Endothelial cell of umbilical vein (primary cell): ENCODE results near the gene SNPH. TPM values are rescaled to one million over a fixed set of nuclear protein-coding genes. Genes with fewer than 3 reads are reported as not detected.

ENCODE experiments used
- BruUV-seq: library from RNA; stranded (reverse); fragments of 400-500 nt; replicated peaks from 2 replicates; lab custom pipeline; 2021; lab: Mats Ljungman, UMichigan
- CTCF ChIA-PET: fragments of 300-600, 350-600 bp; sonication (Branson Sonifier 250); formaldehyde crosslinking; loops from one replicate; lab custom pipeline; 2021; ENCODE audit warnings: antibody characterized with exemption, inconsistent platforms; lab: Charles Lee
- POLR2A ChIA-PET: fragments of 300-600, 350-600 bp; sonication (Branson Sonifier 250); formaldehyde crosslinking; loops from one replicate; lab custom pipeline; 2021; ENCODE audit warnings: antibody characterized with exemption, inconsistent platforms; lab: Charles Lee
- DNase-seq: peaks from one replicate; pipeline ENCODE4 v3.0.0-alpha.2; 2011; ENCODE audit warnings: low read depth, low spot score
- FAIRE-seq: peaks from 2 replicates; lab custom pipeline; 2011; peaks lifted over from hg19 to GRCh38; lab: Jason Lieb, UNC
- H2AFZ ChIP-seq: 2 replicates; pipeline ENCODE4 v1.6.0; 2012; ENCODE audit warnings: low read depth, low read length, control low read depth, inconsistent platforms
- H3K27ac ChIP-seq: 2 replicates; pipeline ENCODE4 v1.5.1; 2011; ENCODE audit warnings: low read depth, mild to moderate bottlenecking, control low read depth, low read length, moderate library complexity; ENCODE audit not compliant: insufficient read depth
- H3K27me3 ChIP-seq, 2 experiments: 2 replicates each; pipeline versions ENCODE4 v1.6.0 to v1.6.1; 2011; ENCODE audit warnings: low read length in 2 of 2, mixed read lengths in 1 of 2; ENCODE audit not compliant: control insufficient read depth in 2 of 2, insufficient read depth in 2 of 2
- H3K36me3 ChIP-seq, 2 experiments: 2 replicates in 1 of 2; 3 replicates in 1 of 2; pipeline ENCODE4 v1.5.1; 2011; ENCODE audit warnings: low read length in 2 of 2, mild to moderate bottlenecking in 1 of 2, moderate library complexity in 1 of 2; ENCODE audit not compliant: control insufficient read depth in 2 of 2, insufficient read depth in 2 of 2; ENCODE audit errors: extremely low read depth in 1 of 2
- H3K4me1 ChIP-seq: 3 replicates; pipeline ENCODE4 v1.5.1; 2011; ENCODE audit warnings: mild to moderate bottlenecking, low read length; ENCODE audit not compliant: control insufficient read depth, insufficient read depth; ENCODE audit errors: extremely low read depth
- H3K4me2 ChIP-seq: 2 replicates; pipeline ENCODE4 v1.6.1; 2011; ENCODE audit warnings: low read length, control low read depth, mixed read lengths; ENCODE audit not compliant: insufficient read depth
- H3K4me3 ChIP-seq, 3 experiments: fragments of 200-600 bp in 1 of 3; sonication (generic), shearing (Covaris generic) in 1 of 3; replicated peaks in 1 of 3; 2 replicates each; pipeline ENCODE4 v1.5.1; 2011 to 2016; ENCODE audit warnings: control low read depth in 3 of 3, low read length in 3 of 3, mild to moderate bottlenecking in 2 of 3, inconsistent platforms in 1 of 3, low read depth in 1 of 3, moderate library complexity in 1 of 3; ENCODE audit not compliant: insufficient read depth in 1 of 3
- H3K79me2 ChIP-seq: 2 replicates; pipeline ENCODE4 v1.6.0; 2012; ENCODE audit warnings: low read length, inconsistent platforms; ENCODE audit not compliant: control insufficient read depth, insufficient read depth
- H3K9ac ChIP-seq: replicated peaks from 2 replicates; pipeline ENCODE3; 2011; ENCODE audit warnings: low read length, control low read depth; ENCODE audit not compliant: insufficient read depth; ENCODE audit errors: extremely low read depth
- H3K9me1 ChIP-seq: replicated peaks from 3 replicates; pipeline ENCODE4 v1.6.0; 2011; ENCODE audit warnings: mild to moderate bottlenecking, low read length; ENCODE audit not compliant: control insufficient read depth, insufficient read depth; ENCODE audit errors: extremely low read depth
- H3K9me3 ChIP-seq: replicated peaks from 2 replicates; pipeline ENCODE4 v1.5.1; 2012; ENCODE audit warnings: low read length, inconsistent platforms; ENCODE audit not compliant: control insufficient read depth, insufficient read depth
- H4K20me1 ChIP-seq: replicated peaks from 2 replicates; pipeline ENCODE3; 2011; ENCODE audit warnings: mild to moderate bottlenecking, low read length; ENCODE audit not compliant: control insufficient read depth, insufficient read depth; ENCODE audit errors: extremely low read depth
- CTCF ChIP-seq, 2 donors: IDR thresholded peaks; 1 replicate in 1 of 2; 2 replicates in 1 of 2; pipeline ENCODE4 v1.5.1; 2011; ENCODE audit warnings: low read length in 2 of 2, mild to moderate bottlenecking in 2 of 2, moderate library complexity in 2 of 2, control low read depth in 1 of 2, inconsistent platforms in 1 of 2, low read depth in 1 of 2; ENCODE audit not compliant: insufficient read depth in 1 of 2; ENCODE audit errors: extremely low read depth in 1 of 2
- EZH2 ChIP-seq: IDR thresholded peaks from 2 replicates; pipeline ENCODE4 v1.6.1; 2012; ENCODE audit warnings: borderline replicate concordance, low read depth, mild to moderate bottlenecking, moderate library complexity, low read length, inconsistent platforms; ENCODE audit not compliant: severe bottlenecking
- FOS ChIP-seq: IDR thresholded peaks from 2 replicates; pipeline ENCODE4 v1.6.1; 2011; ENCODE audit warnings: mild to moderate bottlenecking, low read length, moderate library complexity, borderline replicate concordance; ENCODE audit not compliant: insufficient read depth
- GATA2 ChIP-seq: IDR thresholded peaks from 2 replicates; pipeline ENCODE4 v1.7.0; 2011; ENCODE audit warnings: low read depth, mild to moderate bottlenecking, moderate library complexity, mixed read lengths, low read length; ENCODE audit not compliant: insufficient read length, insufficient read depth
- JUN ChIP-seq: IDR thresholded peaks from 2 replicates; pipeline ENCODE4 v1.6.1; 2011; ENCODE audit warnings: borderline replicate concordance, low read depth; ENCODE audit not compliant: insufficient read length, insufficient read depth
- MYC ChIP-seq: IDR thresholded peaks from one replicate; pipeline ENCODE4 v1.6.1; 2011; ENCODE audit warnings: mild to moderate bottlenecking, low read depth, low read length
- POLR2A ChIP-seq: IDR thresholded peaks from 2 replicates; pipeline ENCODE4 v1.6.1; 2012; ENCODE audit warnings: low read depth, mild to moderate bottlenecking, control low read depth, low read length
- POLR2AphosphoS5 ChIP-seq: IDR thresholded peaks from 2 replicates; pipeline ENCODE4 v1.6.1; 2012; ENCODE audit warnings: low read depth, mild to moderate bottlenecking, control low read depth, low read length, moderate library complexity; ENCODE audit not compliant: insufficient read depth
- dilution Hi-C: fragments of 300-500 bp; cut with MboI; formaldehyde crosslinking; loops from one replicate; pipeline ENCODE4 v1.15.0; 2019; ENCODE audit warnings: low sequenced_read_pairs; ENCODE audit not compliant: extremely low pct_ligation_motif_present
- intact Hi-C: fragments of 100-400 bp; cut with micrococcal nuclease; formaldehyde crosslinking; loops from one replicate; pipeline ENCODE4 v1.10.0; 2022
- polyA plus RNA-seq, 4 experiments: library from polyadenylated mRNA; depleted of rRNA in 3 of 4; stranded (reverse) in 3 of 4; unstranded in 1 of 4; fragments of >200 nt; gene quantifications; 2 replicates each; pipeline versions ENCODE4 v1.2.1 to v1.2.3, GENCODE V29; 2011 to 2012; ENCODE audit warnings: missing spikeins in 1 of 4
- total RNA-seq: library from RNA; stranded (reverse); gene quantifications from 2 replicates; pipeline ENCODE4 v1.2.3, GENCODE V29; 2021
- TF ChIP-seq, protein P1 (sequence below): IDR thresholded peaks from 2 replicates; pipeline ENCODE4 v1.6.1; 2011; ENCODE audit not compliant: insufficient read depth, insufficient read length

Gene SNPH
- total and polyA plus RNA-seq, 2 donors (not counting 3 experiments of a cell fraction or from before 2014, with no cell fraction given): 2.3 to 5.5 TPM

DNA sequence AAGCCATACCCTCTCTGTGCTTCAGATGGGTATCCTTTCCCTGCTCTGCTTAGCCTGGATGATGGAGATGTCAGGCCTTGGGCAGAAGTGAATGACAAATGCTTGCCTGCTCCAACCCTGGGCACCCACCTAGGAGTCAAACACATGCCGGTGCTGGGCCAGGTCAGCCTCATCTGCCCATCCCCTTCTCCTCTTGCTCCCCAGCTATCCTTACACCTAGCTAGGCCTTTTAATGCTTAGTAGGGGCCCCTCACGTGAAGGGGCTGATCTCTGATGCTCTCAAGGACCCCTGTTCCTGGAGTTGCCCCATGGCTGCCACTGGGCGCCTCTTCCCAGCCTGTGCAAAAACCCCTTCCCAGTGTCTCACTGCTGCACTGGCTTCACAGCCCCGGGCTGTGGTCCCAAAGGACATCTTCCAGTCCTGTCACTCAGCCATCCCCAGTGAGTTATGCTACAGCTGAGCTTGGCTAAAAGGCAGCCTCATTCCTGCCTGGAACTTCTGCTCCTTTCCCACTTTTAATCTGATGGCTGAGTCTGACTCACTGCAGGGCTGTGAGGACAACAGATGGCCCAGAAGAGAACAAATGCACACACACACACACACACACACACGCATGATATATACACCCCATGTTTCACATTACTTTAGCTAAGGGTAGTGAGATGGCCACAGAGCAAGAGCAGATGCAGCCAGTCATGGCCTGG lies 75.6 kb downstream of the SNPH start:
- Histone ChIP-seq H3K9me3 (no peaks in the 10 kb centered on the region), H2AFZ (no peak overlapping the region), H3K9ac (peak overlapping the region; percentile 53), H3K79me2 (no peaks in the 10 kb centered on the region), H3K4me3 (no peak overlapping the region), H3K27ac (peak overlapping the region; percentile 94), H3K9me1 (no peaks in the 10 kb centered on the region), H3K4me1 (peaks cover 61% of the 10 kb centered on the region), H3K27me3 (no peaks in the 10 kb centered on the region), H4K20me1 (no peaks in the 10 kb centered on the region), H3K4me2 (no peak overlapping the region), H3K36me3 (no peaks in the 10 kb centered on the region)
- DNase-seq (peak; percentile 66), FAIRE-seq (peak; percentile 88)
- intact Hi-C loops (loop anchor here (1.0 to 5.0 kb wide), 2 partner anchors 16 to 1326 kb away; no protein-coding TSS in a partner anchor), dilution Hi-C loops (no loop called here)
- POLR2A ChIA-PET: interaction anchor here (1.7 kb wide), 1 partner anchor 9 kb away, joined by 11 read pairs; no protein-coding TSS in a partner anchor
- TF ChIP-seq, protein P1, sequence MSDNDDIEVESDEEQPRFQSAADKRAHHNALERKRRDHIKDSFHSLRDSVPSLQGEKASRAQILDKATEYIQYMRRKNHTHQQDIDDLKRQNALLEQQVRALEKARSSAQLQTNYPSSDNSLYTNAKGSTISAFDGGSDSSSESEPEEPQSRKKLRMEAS: no peak
- TF ChIP-seq MYC: no peak
- TF ChIP-seq POLR2AphosphoS5: no peak
- peak; percentile 54 for TF ChIP-seq GATA2
- TF ChIP-seq JUN: no peak
- no peak for TF ChIP-seq EZH2
- peak; percentile 53 for TF ChIP-seq FOS
- no peak for TF ChIP-seq POLR2A
- TF ChIP-seq CTCF (IDR thresholded peaks at IDR 0.05; ENCODE audit: extremely low read depth in 1 of 2, insufficient read depth in 1 of 2, low read depth in 1 of 2, low read length in 2 of 2): no peak
- CTCF ChIA-PET: interaction anchor here (0.8 to 2.0 kb wide), 3 partner anchors 12 to 96 kb away, joined by 3 to 10 read pairs (median 5); partner anchors contain the start of gene SDCBP2
- no TSS peak for BruUV-seq
